Heart left ventricle (tissue), 16 donors: ENCODE data around the gene OR51B4. TPM values are rescaled to one million over a fixed set of nuclear protein-coding genes. Genes with fewer than 3 reads are reported as not detected.

ENCODE experiments used
- ATAC-seq, 4 donors: fragments of 200-7000 bp; cut with Tn5 transposase; one replicate each; pipeline ENCODE4 v1.9.1; 2020 to 2022; ENCODE audit warnings: moderate library complexity in 4 of 4, mild to moderate bottlenecking in 3 of 4, moderate number of reproducible peaks in 1 of 4
- DNase-seq, 5 donors: peaks; one replicate each; pipeline ENCODE4 v3.0.0-alpha.2; 2020
- H3K27ac ChIP-seq, 12 donors: fragments of 200-600 bp; sonication (generic) in 4 of 12; one replicate each; pipeline versions ENCODE4 v1.5.0 to v1.8.0; 2016 to 2022; ENCODE audit warnings: mild to moderate bottlenecking in 2 of 12
- H3K27me3 ChIP-seq, 9 donors: fragments of 200-600 bp; sonication (generic) in 2 of 9; one replicate each; pipeline versions ENCODE4 v1.5.1 to v1.8.0; 2016 to 2022; ENCODE audit warnings: mild to moderate bottlenecking in 3 of 9
- H3K36me3 ChIP-seq, 9 donors: fragments of 200-600 bp; sonication (generic) in 2 of 9; one replicate each; pipeline versions ENCODE4 v1.5.0 to v1.8.0; 2018 to 2022; ENCODE audit warnings: mild to moderate bottlenecking in 2 of 9
- H3K4me1 ChIP-seq, 12 donors: fragments of 200-600 bp; sonication (generic) in 4 of 12; one replicate each; pipeline versions ENCODE4 v1.5.0 to v1.8.0; 2016 to 2022; ENCODE audit warnings: mild to moderate bottlenecking in 3 of 12
- H3K4me3 ChIP-seq, 12 donors: fragments of 200-600 bp; sonication (generic) in 4 of 12; one replicate each; pipeline versions ENCODE4 v1.5.0 to v1.8.0; 2017 to 2022; ENCODE audit warnings: mild to moderate bottlenecking in 9 of 12, moderate library complexity in 4 of 12
- H3K9me3 ChIP-seq, 12 donors: fragments of 200-600 bp; sonication (generic) in 4 of 12; one replicate each; pipeline versions ENCODE4 v1.5.0 to v1.8.0; 2016 to 2022; ENCODE audit warnings: mild to moderate bottlenecking in 1 of 12
- CTCF ChIP-seq, 12 donors: fragments of 200-600 bp; sonication (generic) in 4 of 12; IDR thresholded peaks; one replicate each; pipeline versions ENCODE4 v1.5.0 to v1.8.0; 2018 to 2022; ENCODE audit warnings: antibody characterized with exemption in 12 of 12, mild to moderate bottlenecking in 5 of 12
- POLR2A ChIP-seq, 2 donors: fragments of 450-650 bp; IDR thresholded peaks; one replicate each; pipeline ENCODE4 v1.6.1; 2017; ENCODE audit warnings: antibody characterized with exemption in 2 of 2, mild to moderate bottlenecking in 2 of 2, moderate library complexity in 2 of 2
- WGBS, 4 donors: extraction: QIAGEN DNeasy Blood & Tissue Kit in 2 of 4; methylation state at CpG; one replicate each; pipeline versions ENCODE4 v1.1.5 to v1.1.7; 2013 to 2018; 5-methylcytosine and 5-hydroxymethylcytosine counted together
- intact Hi-C, 10 donors: fragments of 100-400 bp; cut with DNase I; formaldehyde crosslinking; loops; one replicate each; pipeline versions ENCODE4 v1.11.1 to v1.14.2; 2022
- polyA plus RNA-seq, 2 donors: library from polyadenylated mRNA; stranded (reverse); fragments of 200-250 nt; gene quantifications; one replicate each; pipeline ENCODE4 v1.2.3, GENCODE V29; 2013
- total RNA-seq, 9 donors: library from RNA; depleted of rRNA in 2 of 9; stranded (reverse); fragments of >200 nt in 2 of 9; fragmentation: NEBNext Ultra II Directional in 3 of 9; extraction: Animal tissue kit (Norgen Biotek cat#: 25700) in 3 of 9; gene quantifications; one replicate each; pipeline versions ENCODE4 v1.1.0 to v1.2.4, GENCODE V29; 2016 to 2023
- donor health status: ischemic (EF 13 %, LVEDD 7.1; RV severe dilation, severe dysfunction).
- donor health status: healthy with polysubstance abuse.
- donor health status: DM: no; HTN: yes; CAD: no.
- donor health status: DM: no; HTN: no; CAD: no.
- donor health status: ischemic (EF 25% LVEDD 6.9; RV normal size, moderate dysfunction).
- donor health status: ischemic (EF 25% LVEDD 5.7; RV mildly dilated, moderate dysfunction).
- donor health status: healthy.
- donor health status: DM: yes; HTN: yes; CAD: no.
- donor health status: ischemic (EF 35%, LVEDD 5.7; RV mildly dilated, moderate dysfunction).
- donor health status: nonischemic (EF 11% LVEDD 7.7; RV severe dilation, severe dysfunction).
- donor health status: DM: yes; HTN: yes; CAD: no.
- donor health status: PGD.
- donor health status: ischemic (EF 29% LVEDD 5.4; RV normal size, mild dysfunction).
- donor health status: nonischemic (EF 23%, LVEDD 6.1; RV moderate dilation, normal function).

OR51B4 gene
- total and polyA plus RNA-seq, 11 donors = not detected

GRCh38 chr11:5284637-5285036 lies 17.1 kb downstream of the OR51B4 start:
- H3K27ac ChIP-seq = no peak overlapping the region
- H3K4me3 ChIP-seq = no peak overlapping the region
- 84 to 94% (median 87%) methylated on average over 2 of the region's 2 CpGs for WGBS, 4 donors
- H3K36me3 ChIP-seq = no peaks in the 10 kb centered on the region
- H3K27me3 ChIP-seq = no peaks in the 10 kb centered on the region
- no peak for ATAC-seq
- H3K4me1 ChIP-seq = peaks cover 0 to 5% (median 0%) of the 10 kb centered on the region in 12 donors
- intact Hi-C loops = no loop called here
- H3K9me3 ChIP-seq = no peaks in the 10 kb centered on the region
- DNase-seq = no peak
- TF ChIP-seq CTCF (IDR thresholded peaks at IDR 0.05) (no peak), POLR2A (IDR thresholded peaks at IDR 0.05) (no peak)

GRCh38 chr11:5283882-5284281 lies 17.9 kb downstream of the OR51B4 start:
- no peak for TF ChIP-seq CTCF (IDR thresholded peaks at IDR 0.05)
- TF ChIP-seq POLR2A (IDR thresholded peaks at IDR 0.05) = no peak
- H3K36me3 ChIP-seq = no peaks in the 10 kb centered on the region
- H3K27ac ChIP-seq = no peak overlapping the region
- DNase-seq (no peak), ATAC-seq (no peak)
- no peaks in the 10 kb centered on the region for H3K27me3 ChIP-seq
- no peak overlapping the region for H3K4me3 ChIP-seq
- WGBS, 4 donors = 52 to 65% (median 62%) methylated on average over 1 of the region's 1 CpG
- intact Hi-C loops = no loop called here
- peaks cover 0 to 5% (median 0%) of the 10 kb centered on the region in 12 donors for H3K4me1 ChIP-seq
- H3K9me3 ChIP-seq = no peaks in the 10 kb centered on the region

- TF ChIP-seq POLR2A (IDR thresholded peaks at IDR 0.05) (no peak), CTCF (IDR thresholded peaks at IDR 0.05) (no peak)
- 72 to 79% (median 75%) methylated on average over 3 of the region's 3 CpGs for WGBS, 4 donors
- no peaks in the 10 kb centered on the region for H3K9me3 ChIP-seq
- DNase-seq (no peak), ATAC-seq (no peak)
- no peak overlapping the region for H3K4me3 ChIP-seq
- no peak overlapping the region for H3K27ac ChIP-seq
- intact Hi-C loops = no loop called here
- H3K27me3 ChIP-seq = no peaks in the 10 kb centered on the region
- H3K4me1 ChIP-seq = peaks cover 0 to 5% (median 0%) of the 10 kb centered on the region in 12 donors
- H3K36me3 ChIP-seq = no peaks in the 10 kb centered on the region
Measured at GRCh38 chr11:5283086-5283485, 18.7 kb downstream of the OR51B4 start.

GRCh38 chr11:5282628-5283027 lies 19.1 kb downstream of the OR51B4 start:
- Histone ChIP-seq H3K27me3 (no peaks in the 10 kb centered on the region), H3K27ac (no peak overlapping the region), H3K4me3 (no peak overlapping the region), H3K36me3 (no peaks in the 10 kb centered on the region), H3K9me3 (no peaks in the 10 kb centered on the region), H3K4me1 (peaks cover 0 to 5% (median 0%) of the 10 kb centered on the region in 12 donors)
- no peak for DNase-seq
- TF ChIP-seq CTCF (IDR thresholded peaks at IDR 0.05) (no peak), POLR2A (IDR thresholded peaks at IDR 0.05) (no peak)
- ATAC-seq = no peak
- intact Hi-C loops = no loop called here
- WGBS, 4 donors = 71 to 91% (median 88%) methylated on average over 2 of the region's 2 CpGs
